ENCODE measurements around the gene YJU2.

Gene YJU2

GRCh38 chr19:4298810-4299550, 52.1 kb downstream of the YJU2 start:
- no peak for DNase-seq (ENCODE audit: low read depth)

GRCh38 chr19:4300589-4300988, 53.7 kb downstream of the YJU2 start:
- DNase-seq (ENCODE audit: low read depth): no peak

GRCh38 chr19:4301590-4302242, 54.8 kb downstream of the YJU2 start:
- DNase-seq (ENCODE audit: low read depth): no peak

GRCh38 chr19:4302243-4302640, 55.4 kb downstream of the YJU2 start, which contains the start of gene TMIGD2:
Gene TMIGD2 (minus strand): TSS chr19:4302389. CDS start chr19:4302385, 4 bp downstream.
- no peak for DNase-seq (ENCODE audit: low read depth)

GRCh38 chr19:4303819-4304537, 57.1 kb downstream of the YJU2 start:
- DNase-seq (ENCODE audit: low read depth): no peak

- DNase-seq (ENCODE audit: low read depth): no peak
Measured at GRCh38 chr19:4304538-4305256, 57.8 kb downstream of the YJU2 start, which contains the start of gene FSD1. Gene FSD1 (plus strand): TSS chr19:4304598. CDS start chr19:4304747, 149 bp downstream.

- no peak for DNase-seq (ENCODE audit: low read depth)
Measured at GRCh38 chr19:4305257-4305612, 58.4 kb downstream of the YJU2 start.

GRCh38 chr19:4305659-4306058, 58.8 kb downstream of the YJU2 start:
- DNase-seq (ENCODE audit: low read depth): no peak

- no peak for DNase-seq (ENCODE audit: low read depth)
Measured at GRCh38 chr19:4310247-4311121, 63.6 kb downstream of the YJU2 start.

- DNase-seq (ENCODE audit: low read depth): no peak
Measured at GRCh38 chr19:4313847-4314490, 67.1 kb downstream of the YJU2 start.

- DNase-seq (ENCODE audit: low read depth): no peak
Measured at GRCh38 chr19:4316956-4317355, 70.1 kb downstream of the YJU2 start.

GRCh38 chr19:4318460-4318859, 71.6 kb downstream of the YJU2 start:
- no peak for DNase-seq (ENCODE audit: low read depth)
